Measurements from ENCODE around the gene UFSP2. TPM values are rescaled to one million over a fixed set of nuclear protein-coding genes. Genes with fewer than 3 reads are reported as not detected.
A peak's percentile ranks its signal among the peaks of the same experiment; 100 is the strongest.

UFSP2 gene
- total and polyA plus RNA-seq, 2 experiments from 2014 or later: 29.0 to 53.0 TPM

DNA sequence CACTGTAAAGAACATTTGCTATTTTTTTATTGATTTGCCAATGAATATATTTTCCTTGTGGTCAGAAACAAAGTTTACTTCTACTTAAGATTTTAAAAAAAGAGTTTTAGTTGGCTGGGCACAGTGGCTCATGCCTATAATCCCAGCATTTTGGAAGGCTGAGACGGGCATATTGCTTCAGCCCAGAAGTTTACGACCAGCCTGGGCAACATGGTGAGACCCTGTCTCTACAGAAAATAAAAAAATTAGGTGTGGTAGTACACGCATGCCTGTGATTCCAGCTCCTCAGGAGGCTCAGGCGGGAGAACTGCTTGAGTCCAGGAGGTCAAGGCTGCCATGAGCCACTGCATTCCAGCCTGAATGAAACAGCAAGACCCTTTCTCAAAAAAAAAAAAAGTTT lies 66.8 kb downstream of the UFSP2 start:
- no peaks in the 10 kb centered on the region for H3K27me3 ChIP-seq (ENCODE audit: insufficient read depth)
- TF ChIP-seq JUNB (IDR thresholded peaks at IDR 0.05; ENCODE audit: unreplicated experiment) (no peak), EZH2 (IDR thresholded peaks at IDR 0.05; ENCODE audit: low read depth, unreplicated experiment) (no peak)
- no peak overlapping the region for H3K27ac ChIP-seq (ENCODE audit: low read depth)
- no peaks in the 10 kb centered on the region for H3K27me3 Mint-ChIP-seq (ENCODE audit: insufficient read depth, low read depth, poor library complexity)
- peak; percentile 44; the same call in 2 of the 3 replicates for ATAC-seq
- H3K4me2 ChIP-seq: no peak overlapping the region
- DNase-seq (ENCODE audit: low spot score): no peak
- no peaks in the 10 kb centered on the region for H4K20me1 ChIP-seq (replicated peaks; ENCODE audit: insufficient read depth)
- H2AFZ ChIP-seq: no peak overlapping the region
- H3K4me1 Mint-ChIP-seq: peaks cover 15% of the 10 kb centered on the region
- H3K4me3 ChIP-seq: no peak overlapping the region
- H3K36me3 Mint-ChIP-seq (ENCODE audit: low read depth): peaks cover 3% of the 10 kb centered on the region; the same call in 1 of the 3 replicates
- no peak overlapping the region for H3K27ac Mint-ChIP-seq
- H3F3A ChIP-seq (replicated peaks; ENCODE audit: low read depth): no peaks in the 10 kb centered on the region
- H3K4me1 ChIP-seq (ENCODE audit: insufficient read depth): peaks cover 6% of the 10 kb centered on the region; the same call in 1 of the 2 replicates
- no peaks in the 10 kb centered on the region for H3K79me2 ChIP-seq (replicated peaks; ENCODE audit: insufficient read depth)
- H3K4me3 Mint-ChIP-seq: no peak overlapping the region
- H3K36me3 ChIP-seq (ENCODE audit: insufficient read depth): no peaks in the 10 kb centered on the region
- no peaks in the 10 kb centered on the region for H3K9me2 ChIP-seq (ENCODE audit: insufficient read depth)
- no peaks in the 10 kb centered on the region for H3K9me3 Mint-ChIP-seq

DNA sequence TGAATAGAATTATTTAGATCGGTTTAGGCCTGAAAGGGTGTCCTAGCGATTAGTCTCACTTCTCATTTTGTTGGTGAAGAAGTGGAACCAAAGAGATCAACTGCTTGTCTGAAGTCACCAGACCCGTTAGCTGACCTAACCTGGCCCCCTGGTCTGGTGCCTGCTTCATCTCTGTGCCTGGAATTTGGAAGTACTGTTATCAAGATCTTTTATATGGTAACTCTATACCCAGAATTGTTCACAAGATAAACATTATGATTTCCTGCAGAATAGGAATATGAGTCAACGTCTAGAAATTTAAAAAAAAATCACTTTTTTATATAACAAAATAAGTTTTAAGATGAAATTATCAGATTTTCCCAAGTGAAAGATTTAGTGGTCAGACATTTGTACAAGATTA lies 67.2 kb downstream of the UFSP2 start:
- Mint-ChIP-seq H3K36me3 (ENCODE audit: low read depth) (peaks cover 3% of the 10 kb centered on the region; the same call in 1 of the 3 replicates), H3K4me1 (peaks cover 15% of the 10 kb centered on the region), H3K27ac (no peak overlapping the region), H3K9me3 (no peaks in the 10 kb centered on the region), H3K27me3 (ENCODE audit: insufficient read depth, low read depth, poor library complexity) (no peaks in the 10 kb centered on the region), H3K4me3 (no peak overlapping the region)
- TF ChIP-seq ZNF331 (CRISPR knock-in tag; IDR thresholded peaks at IDR 0.05; ENCODE audit: low read depth) (no peak), EZH2 (IDR thresholded peaks at IDR 0.05; ENCODE audit: low read depth, unreplicated experiment) (no peak), STAT1 (IDR thresholded peaks at IDR 0.05; ENCODE audit: unreplicated experiment) (no peak), CREB1 (CRISPR knock-in tag; IDR thresholded peaks at IDR 0.05; ENCODE audit: low read depth) (no peak), POLR2AphosphoS5 (IDR thresholded peaks at IDR 0.05; ENCODE audit: low read depth) (no peak), JUNB (IDR thresholded peaks at IDR 0.05; ENCODE audit: unreplicated experiment) (no peak)
- no peaks in the 10 kb centered on the region for H3F3A ChIP-seq (replicated peaks; ENCODE audit: low read depth)
- H3K79me2 ChIP-seq (replicated peaks; ENCODE audit: insufficient read depth): no peaks in the 10 kb centered on the region
- no peak overlapping the region for H3K4me3 ChIP-seq
- no peaks in the 10 kb centered on the region for H3K9me2 ChIP-seq (ENCODE audit: insufficient read depth)
- H3K36me3 ChIP-seq (ENCODE audit: insufficient read depth): no peaks in the 10 kb centered on the region
- no peaks in the 10 kb centered on the region for H4K20me1 ChIP-seq (replicated peaks; ENCODE audit: insufficient read depth)
- no peak for ATAC-seq
- DNase-seq (ENCODE audit: low spot score): no peak
- no peak overlapping the region for H3K4me2 ChIP-seq
- H3K27me3 ChIP-seq (ENCODE audit: insufficient read depth): no peaks in the 10 kb centered on the region
- no peak overlapping the region for H3K27ac ChIP-seq (ENCODE audit: low read depth)
- H2AFZ ChIP-seq: no peak overlapping the region
- H3K4me1 ChIP-seq (ENCODE audit: insufficient read depth): peaks cover 6% of the 10 kb centered on the region; the same call in 1 of the 2 replicates

DNA sequence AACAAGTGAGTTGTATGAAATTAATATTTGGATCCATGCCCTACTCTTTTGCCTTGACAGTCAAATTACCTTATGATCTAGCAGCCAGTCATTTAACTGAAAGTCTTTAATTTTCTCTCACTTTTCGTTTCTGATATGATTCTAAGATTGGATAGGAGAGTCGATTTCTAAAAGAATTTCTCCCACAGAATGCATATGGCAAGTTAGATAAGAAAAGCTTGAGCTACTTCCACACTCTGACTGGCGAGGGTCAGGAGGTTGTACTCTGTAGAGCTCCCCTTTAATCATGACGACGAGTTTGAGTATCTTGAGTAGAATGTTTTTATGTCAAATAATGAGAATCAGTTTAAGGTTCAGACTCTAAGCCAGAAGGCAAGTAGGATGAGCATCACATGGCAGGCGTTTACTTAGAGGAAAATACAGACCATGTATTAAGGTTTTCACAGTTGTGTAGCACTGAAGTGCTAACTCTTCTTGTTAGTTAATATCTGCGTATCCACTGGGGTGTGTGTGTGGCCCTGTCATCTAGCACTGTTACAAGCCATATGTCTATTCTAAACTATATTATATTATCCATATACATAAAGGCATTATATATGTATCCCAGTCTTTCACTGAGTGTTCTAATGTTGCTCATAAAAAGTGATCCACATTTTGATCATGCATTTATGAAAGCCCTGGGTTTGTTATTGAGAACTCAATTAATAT lies 67.9 kb downstream of the UFSP2 start:
- no peaks in the 10 kb centered on the region for H3K9me2 ChIP-seq (ENCODE audit: insufficient read depth)
- peaks cover 10% of the 10 kb centered on the region; the same call in 2 of the 3 replicates for H3K4me1 Mint-ChIP-seq
- TF ChIP-seq EZH2phosphoT487 (IDR thresholded peaks at IDR 0.05; ENCODE audit: unreplicated experiment): no peak
- TF ChIP-seq POLR2AphosphoS5 (IDR thresholded peaks at IDR 0.05; ENCODE audit: low read depth): no peak
- TF ChIP-seq STAT1 (IDR thresholded peaks at IDR 0.05; ENCODE audit: unreplicated experiment): no peak
- TF ChIP-seq CREB1 (CRISPR knock-in tag; IDR thresholded peaks at IDR 0.05; ENCODE audit: low read depth): no peak
- TF ChIP-seq, protein P1, sequence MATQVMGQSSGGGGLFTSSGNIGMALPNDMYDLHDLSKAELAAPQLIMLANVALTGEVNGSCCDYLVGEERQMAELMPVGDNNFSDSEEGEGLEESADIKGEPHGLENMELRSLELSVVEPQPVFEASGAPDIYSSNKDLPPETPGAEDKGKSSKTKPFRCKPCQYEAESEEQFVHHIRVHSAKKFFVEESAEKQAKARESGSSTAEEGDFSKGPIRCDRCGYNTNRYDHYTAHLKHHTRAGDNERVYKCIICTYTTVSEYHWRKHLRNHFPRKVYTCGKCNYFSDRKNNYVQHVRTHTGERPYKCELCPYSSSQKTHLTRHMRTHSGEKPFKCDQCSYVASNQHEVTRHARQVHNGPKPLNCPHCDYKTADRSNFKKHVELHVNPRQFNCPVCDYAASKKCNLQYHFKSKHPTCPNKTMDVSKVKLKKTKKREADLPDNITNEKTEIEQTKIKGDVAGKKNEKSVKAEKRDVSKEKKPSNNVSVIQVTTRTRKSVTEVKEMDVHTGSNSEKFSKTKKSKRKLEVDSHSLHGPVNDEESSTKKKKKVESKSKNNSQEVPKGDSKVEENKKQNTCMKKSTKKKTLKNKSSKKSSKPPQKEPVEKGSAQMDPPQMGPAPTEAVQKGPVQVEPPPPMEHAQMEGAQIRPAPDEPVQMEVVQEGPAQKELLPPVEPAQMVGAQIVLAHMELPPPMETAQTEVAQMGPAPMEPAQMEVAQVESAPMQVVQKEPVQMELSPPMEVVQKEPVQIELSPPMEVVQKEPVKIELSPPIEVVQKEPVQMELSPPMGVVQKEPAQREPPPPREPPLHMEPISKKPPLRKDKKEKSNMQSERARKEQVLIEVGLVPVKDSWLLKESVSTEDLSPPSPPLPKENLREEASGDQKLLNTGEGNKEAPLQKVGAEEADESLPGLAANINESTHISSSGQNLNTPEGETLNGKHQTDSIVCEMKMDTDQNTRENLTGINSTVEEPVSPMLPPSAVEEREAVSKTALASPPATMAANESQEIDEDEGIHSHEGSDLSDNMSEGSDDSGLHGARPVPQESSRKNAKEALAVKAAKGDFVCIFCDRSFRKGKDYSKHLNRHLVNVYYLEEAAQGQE (IDR thresholded peaks at IDR 0.05; ENCODE audit: unreplicated experiment): no peak
- TF ChIP-seq, protein P2, sequence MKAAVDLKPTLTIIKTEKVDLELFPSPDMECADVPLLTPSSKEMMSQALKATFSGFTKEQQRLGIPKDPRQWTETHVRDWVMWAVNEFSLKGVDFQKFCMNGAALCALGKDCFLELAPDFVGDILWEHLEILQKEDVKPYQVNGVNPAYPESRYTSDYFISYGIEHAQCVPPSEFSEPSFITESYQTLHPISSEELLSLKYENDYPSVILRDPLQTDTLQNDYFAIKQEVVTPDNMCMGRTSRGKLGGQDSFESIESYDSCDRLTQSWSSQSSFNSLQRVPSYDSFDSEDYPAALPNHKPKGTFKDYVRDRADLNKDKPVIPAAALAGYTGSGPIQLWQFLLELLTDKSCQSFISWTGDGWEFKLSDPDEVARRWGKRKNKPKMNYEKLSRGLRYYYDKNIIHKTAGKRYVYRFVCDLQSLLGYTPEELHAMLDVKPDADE (IDR thresholded peaks at IDR 0.05): no peak

More for the DNA sequence above, 67.9 kb downstream of the UFSP2 start:
- no peaks in the 10 kb centered on the region for H3K27me3 Mint-ChIP-seq (ENCODE audit: insufficient read depth, low read depth, poor library complexity)
- H3K79me2 ChIP-seq (replicated peaks; ENCODE audit: insufficient read depth): no peaks in the 10 kb centered on the region
- H3K27ac Mint-ChIP-seq: no peak overlapping the region
- H3K4me3 ChIP-seq: no peak overlapping the region
- no peaks in the 10 kb centered on the region for H3K9me3 Mint-ChIP-seq
- no peaks in the 10 kb centered on the region for H4K20me1 ChIP-seq (replicated peaks; ENCODE audit: insufficient read depth)
- H3K36me3 Mint-ChIP-seq (ENCODE audit: low read depth): peaks cover 3% of the 10 kb centered on the region; the same call in 1 of the 3 replicates
- H3K4me1 ChIP-seq (ENCODE audit: insufficient read depth): peaks cover 6% of the 10 kb centered on the region; the same call in 1 of the 2 replicates
- H2AFZ ChIP-seq: no peak overlapping the region
- no peak overlapping the region for H3K4me3 Mint-ChIP-seq
- no peaks in the 10 kb centered on the region for H3K27me3 ChIP-seq (ENCODE audit: insufficient read depth)
- H3K4me2 ChIP-seq: no peak overlapping the region
- ATAC-seq (no peak), DNase-seq (ENCODE audit: low spot score) (no peak)
- H3K27ac ChIP-seq (ENCODE audit: low read depth): no peak overlapping the region; the same call in 1 of the 2 replicates
- H3F3A ChIP-seq (replicated peaks; ENCODE audit: low read depth): no peaks in the 10 kb centered on the region
- no peaks in the 10 kb centered on the region for H3K36me3 ChIP-seq (ENCODE audit: insufficient read depth)
